ENCODE results near the gene INPP5D.

GRCh38 chr2:233063269-233063975 lies 3.3 kb downstream of the INPP5D start:
- no peak for TF ChIP-seq ZBTB33 (IDR thresholded peaks at IDR 0.05)
- no peak for TF ChIP-seq SP1 (IDR thresholded peaks at IDR 0.05)
- TF ChIP-seq CTCF (IDR thresholded peaks at IDR 0.05; ENCODE audit: low read depth, low read length, missing input control) = no peak
- no peak for TF ChIP-seq RXRA (IDR thresholded peaks at IDR 0.05)
- TF ChIP-seq REST (IDR thresholded peaks at IDR 0.05) = no peak
- TF ChIP-seq YY1 (IDR thresholded peaks at IDR 0.05) = no peak
- no peak for TF ChIP-seq ATF3 (IDR thresholded peaks at IDR 0.05)
- no peak for TF ChIP-seq TAF1 (conservative IDR thresholded peaks at IDR 0.05)

Data from liver (tissue), 3 donors.